Anterior cingulate cortex (tissue), 58 donors: ENCODE results near the gene MYCBP2.
"Not testable (repeated sequence)": the region's sequence is repeated elsewhere in the genome, so short reads cannot be mapped to it uniquely, and the experiment has no call there.

Experiments
- DNase-seq, 58 donors: peaks; one replicate each; lab custom pipeline; 2025; lab: John Stamatoyannopoulos, UW

MYCBP2 gene

DNA sequence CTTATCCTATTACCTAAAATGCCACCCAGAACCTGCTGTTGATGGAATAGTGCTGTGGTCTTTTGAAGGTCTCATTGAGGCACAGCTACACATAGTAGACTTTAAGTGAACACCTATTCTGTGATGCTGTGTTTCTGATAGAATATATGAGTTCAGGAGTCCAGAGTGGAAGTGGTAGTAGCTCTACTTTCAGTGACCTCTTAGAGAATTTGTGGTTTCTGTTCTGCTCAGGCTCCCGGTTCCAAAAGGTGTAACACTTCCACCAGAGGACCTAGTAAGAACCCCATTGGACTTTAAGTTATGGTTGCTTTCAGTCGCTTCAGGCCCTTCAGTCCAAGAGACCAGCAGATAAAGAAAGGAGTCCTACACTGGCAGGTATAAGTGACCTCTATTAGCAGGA lies 11.4 kb upstream of the MYCBP2 start:
- DNase-seq: no peak

DNA sequence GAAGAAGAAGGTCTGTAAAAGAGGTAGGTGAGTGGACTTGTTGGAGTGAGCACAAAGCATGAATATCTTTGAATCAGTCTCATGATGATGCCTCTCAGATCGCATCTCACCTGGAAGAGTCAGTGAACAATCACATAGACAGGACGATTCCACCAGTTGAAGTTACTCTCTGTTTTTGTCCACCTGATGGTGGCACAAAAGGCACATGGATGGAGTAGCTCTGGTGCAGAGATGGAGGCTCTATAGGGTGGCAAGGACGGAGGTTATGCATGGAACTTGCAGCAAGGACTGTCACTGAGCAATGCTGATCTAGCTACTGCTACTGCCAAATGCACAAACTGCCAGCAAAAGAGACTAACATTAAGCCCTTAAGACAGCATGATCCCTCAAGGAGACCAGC lies 10.3 kb upstream of the MYCBP2 start:
- no peak for DNase-seq

DNA sequence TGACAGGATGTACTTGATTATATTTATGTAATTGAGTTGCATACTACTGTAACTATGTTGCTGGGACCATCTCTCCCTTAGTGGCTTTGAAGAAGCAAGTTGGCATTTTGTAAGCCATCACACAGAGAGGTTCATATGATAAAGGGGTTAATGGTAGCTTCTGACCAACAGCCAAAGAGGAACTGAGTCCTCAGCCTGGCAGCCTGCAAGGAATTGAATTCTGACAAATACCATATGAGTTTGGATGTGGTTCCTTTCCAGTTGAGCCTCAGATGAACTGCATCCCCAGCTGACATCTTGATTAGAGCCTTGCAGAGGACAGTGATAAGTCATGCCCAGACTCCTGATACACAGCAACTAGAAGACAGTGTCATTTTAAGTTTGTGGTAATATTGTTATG lies 8.6 kb upstream of the MYCBP2 start:
- no peak for DNase-seq

DNA sequence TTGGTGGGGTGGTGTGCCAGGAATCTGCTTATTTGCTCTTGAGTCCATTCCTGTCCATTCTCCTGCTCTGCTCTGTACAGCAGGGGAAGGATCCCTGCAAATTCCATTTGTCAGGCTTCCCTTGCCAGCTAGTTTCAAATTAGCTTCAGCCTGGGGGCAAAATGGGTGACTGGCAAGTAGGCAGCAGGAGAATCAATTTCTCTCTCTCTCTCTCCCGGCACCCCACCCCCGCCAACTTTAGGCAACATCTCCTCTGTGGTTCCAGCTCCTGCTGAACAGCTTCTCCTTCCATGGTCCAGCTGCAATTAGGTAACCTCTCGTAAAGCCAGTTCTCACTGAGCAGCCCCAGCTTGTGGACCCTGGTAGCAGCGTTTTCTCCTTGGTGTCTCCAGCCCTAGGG lies 6.7 kb upstream of the MYCBP2 start:
- DNase-seq: no peak

DNA sequence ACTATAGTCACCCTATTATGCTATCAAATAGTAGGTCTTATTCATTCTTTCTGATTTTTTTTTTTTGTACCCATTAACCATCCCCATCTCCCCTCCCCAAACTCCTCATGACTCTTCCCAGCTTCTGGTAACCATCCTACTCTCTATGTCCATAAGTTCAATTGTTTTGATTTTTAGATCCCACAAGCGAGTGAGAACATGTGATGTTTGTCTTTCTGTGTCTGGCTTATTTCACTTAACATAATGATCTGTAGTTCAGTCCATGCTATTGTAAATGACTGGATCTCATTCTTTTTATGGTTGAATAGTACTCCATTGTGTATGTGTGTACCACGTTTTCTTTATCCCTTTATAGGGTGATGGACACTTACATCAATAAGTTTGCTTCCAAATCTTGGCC lies 4.5 kb upstream of the MYCBP2 start:
- DNase-seq: no peak

DNA sequence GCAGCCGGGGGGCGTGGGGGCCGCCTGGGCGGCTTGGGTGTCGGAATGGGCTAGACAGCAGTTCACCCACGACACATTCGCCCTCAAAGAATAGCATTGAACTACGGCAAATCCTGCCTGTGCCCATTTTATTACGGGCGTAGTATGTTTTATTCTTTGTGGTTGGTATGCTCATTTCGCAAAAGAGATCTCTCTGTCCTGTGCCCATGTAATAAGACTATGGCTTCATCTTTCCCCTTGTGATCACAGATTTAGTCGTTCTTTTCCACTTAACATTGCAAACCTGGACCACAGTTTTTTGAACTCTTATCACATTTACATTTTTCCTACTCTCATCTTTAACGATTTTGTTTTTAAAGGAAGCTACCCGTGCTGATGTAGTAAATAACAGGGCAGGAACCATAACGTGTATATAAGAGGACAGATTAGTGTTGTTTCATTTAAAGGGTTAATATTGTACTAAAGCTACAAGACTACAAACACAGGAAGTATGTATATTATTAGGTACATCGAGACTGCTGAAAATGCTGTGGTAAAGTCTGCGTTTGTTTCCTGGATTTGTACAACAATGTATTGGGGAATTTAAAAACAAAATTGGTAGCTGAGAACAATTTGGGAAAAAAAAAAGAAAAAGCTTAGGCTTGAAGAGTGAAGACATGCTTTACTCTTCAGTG lies 3.2 kb upstream of the MYCBP2 start:
- DNase-seq: no peak

DNA sequence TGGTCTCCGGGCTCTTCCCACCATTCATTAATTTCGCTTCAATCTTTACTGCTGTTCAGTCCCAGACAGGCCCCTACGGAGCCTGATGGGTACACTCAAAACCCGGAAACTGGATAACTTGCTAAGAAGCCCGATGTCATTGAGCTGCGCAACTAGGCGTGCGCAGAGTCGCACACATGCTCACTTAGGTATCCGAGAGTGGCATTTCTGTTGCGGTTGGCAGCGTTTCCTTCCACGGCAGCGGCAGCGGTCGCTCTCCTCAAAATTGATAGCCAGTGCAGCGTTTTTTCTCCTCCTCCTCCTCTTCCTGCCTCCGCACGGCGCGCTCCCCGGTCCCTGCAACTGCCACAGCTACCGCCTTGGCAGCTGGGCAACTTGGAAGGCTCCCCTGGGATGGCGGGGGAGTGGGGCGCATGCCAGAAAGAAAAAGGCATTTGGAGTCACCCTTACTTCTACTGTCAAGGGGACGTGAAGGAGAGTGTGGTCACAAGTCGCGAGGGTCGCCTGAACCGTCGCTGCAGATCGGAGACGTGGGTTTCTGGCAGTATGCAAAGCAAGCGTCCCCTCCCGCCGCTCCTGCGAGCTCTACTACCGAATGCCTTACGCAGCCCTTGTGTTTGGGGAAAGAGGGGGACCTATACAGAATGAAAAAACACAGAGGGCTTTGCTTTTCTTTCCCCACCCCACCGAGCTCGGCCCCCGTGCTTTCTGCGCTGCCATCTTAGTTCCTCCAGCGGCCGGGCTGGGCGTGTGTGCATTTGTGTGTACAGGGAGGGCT lies 2.4 kb upstream of the MYCBP2 start:
- peak; percentile 33 to 94 (median 84) for DNase-seq

DNA sequence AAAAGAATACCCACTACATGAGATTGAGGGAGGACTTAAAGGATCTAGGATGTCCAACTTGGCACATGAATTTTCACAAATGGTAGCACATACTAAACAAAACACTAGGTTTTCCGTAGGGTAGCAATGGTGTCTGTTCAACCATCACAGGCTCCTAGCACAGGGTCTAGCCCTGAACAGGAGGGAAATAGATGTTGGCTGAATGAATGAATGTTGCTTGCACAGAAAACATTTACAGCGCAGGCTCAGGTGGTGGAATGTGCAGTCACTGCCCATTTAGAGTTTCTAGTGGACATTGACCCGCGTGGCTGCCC lies 1.9 kb upstream of the MYCBP2 start:
- no peak for DNase-seq

DNA sequence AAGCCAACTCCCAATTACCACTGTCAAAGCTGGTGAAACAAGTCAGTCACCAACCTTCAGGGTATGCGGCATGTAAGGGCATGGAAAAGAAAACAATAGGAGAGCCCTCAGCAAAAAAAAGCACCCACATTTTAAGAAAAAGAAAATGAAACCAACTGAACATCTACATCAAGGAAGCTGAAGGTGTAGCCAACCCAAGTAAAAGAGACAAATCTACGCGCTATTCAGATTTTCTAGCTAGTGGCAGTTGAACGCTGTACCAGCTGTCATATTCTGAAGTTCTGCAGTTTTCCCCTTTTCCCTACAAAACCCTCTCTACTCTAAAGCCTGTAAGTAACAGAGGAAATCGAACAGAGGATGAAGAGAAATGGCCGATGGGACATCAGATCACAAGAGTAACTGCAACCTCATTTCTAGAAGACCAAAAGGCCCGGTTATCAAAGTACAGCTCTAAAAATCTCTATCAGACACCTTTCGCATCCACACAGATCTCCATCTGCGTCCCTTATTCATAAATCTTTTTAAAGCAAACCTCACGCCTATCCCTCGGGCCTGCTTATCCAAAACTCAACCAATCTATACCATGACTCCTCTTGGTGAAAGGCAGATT lies 1.4 kb downstream of the MYCBP2 start:
- DNase-seq: peak in 2 of 58 donors; percentile 29 to 32

DNA sequence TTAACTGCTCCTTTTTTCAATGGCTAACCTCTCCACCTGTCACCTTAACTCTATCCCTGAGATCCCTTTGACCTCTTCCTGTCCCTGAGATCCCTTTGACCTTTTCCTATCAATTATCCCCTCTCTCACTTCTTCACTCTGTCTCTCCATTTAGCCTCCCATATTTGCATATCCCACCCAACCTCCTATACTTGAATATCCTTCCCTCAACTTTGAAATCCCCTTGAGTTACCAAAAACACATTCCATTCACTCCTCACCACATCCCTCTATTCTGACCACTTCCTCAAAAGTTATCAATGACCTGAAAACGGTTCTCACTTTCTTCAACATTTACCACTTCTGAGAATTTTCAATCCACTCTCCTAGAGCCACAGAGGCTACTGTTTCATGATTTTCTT lies 3.0 kb downstream of the MYCBP2 start:
- no peak for DNase-seq

DNA sequence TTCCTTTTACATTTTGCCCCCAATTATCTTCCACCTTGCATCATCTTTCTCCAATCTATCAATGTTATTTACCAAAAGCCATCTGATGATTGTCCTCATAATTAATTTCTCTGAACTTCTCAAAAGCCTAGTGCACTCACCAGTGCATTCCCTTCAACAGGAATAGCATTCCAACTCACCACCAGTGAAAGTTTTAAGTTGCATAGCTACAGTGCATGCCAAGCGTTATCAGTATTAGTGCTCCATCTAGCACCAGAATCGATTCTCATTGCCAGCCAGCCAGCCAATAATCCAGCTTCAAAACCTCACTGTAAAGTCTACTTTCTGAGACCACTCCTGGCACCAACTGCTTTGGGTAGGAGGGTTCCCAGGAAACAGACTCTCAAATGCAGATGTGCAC lies 7.4 kb downstream of the MYCBP2 start:
- DNase-seq: no peak

DNA sequence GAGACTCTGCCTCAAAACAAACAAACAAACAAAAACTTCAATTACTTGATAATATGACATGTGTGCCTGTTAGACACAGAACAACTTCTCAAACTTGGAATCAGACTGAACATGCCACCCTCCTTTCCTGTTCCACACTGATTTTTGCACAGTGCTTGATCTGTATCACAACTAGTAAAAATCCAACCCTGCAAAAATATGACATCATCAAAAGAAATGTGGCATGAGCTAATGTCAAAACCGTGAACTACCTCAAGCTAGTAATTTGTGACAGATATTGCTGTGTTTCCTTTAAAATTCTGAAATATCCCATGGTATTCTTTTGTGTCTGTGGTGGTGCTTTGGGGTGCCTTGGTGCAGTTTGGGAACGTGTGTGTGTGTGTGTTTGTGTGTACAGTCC lies 8.2 kb downstream of the MYCBP2 start:
- DNase-seq: no peak

DNA sequence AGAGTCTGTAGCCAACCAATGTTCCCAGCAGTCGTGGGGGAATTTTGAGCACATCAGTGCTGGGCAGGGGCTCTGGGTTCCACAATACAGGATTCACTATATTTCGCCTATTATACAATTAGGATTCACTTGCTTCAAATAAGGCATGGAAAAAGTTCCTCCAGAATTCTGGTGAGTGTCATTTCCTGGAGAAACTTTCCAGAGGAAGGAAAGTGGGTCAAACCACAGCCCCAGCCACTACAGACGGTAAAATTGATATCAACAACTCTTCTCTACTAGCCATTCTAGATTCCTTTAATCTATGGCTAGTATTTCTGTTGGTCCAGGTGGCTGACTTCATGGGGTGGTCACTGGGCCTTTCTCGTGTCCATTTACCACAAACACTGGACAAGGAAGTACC lies 10.5 kb downstream of the MYCBP2 start:
- no peak for DNase-seq

DNA sequence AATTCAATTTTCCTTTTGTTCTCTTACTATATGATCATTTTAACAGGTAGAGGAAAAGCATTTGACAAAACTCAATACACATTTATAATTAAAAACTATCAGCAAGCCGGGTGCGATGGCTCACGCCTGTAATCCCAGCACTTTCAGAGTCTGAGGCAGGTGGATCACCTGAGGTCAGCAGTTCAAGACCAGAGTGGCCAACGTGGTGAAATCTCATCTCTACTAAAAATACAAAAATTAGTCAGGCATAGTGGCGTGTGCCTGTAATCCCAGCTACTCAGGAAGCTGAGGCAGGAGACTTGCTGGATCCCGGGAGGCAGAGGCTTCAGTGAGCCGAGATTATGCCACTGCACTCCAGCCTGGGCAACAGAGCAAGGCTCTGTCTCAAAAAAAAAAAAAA lies 11.4 kb downstream of the MYCBP2 start:
- not testable (repeated sequence) for DNase-seq

DNA sequence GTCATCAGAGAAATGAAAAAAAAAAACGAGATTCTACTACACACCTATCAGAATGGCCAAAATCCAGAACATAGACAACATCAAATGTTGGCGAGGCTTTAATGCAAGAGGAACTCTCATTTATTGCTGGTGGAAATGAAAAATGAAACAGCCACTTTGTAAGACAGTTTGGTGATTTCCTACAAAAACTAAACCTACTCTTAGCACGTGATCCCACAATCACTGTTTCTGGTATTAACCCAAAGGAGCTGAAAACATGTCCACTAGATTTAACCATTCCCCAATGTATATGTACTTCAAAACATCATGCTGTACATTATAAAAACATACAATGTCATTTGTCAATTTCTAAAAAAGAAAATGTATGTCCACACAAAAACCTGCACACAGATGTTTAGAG lies 13.0 kb downstream of the MYCBP2 start:
- no peak for DNase-seq

DNA sequence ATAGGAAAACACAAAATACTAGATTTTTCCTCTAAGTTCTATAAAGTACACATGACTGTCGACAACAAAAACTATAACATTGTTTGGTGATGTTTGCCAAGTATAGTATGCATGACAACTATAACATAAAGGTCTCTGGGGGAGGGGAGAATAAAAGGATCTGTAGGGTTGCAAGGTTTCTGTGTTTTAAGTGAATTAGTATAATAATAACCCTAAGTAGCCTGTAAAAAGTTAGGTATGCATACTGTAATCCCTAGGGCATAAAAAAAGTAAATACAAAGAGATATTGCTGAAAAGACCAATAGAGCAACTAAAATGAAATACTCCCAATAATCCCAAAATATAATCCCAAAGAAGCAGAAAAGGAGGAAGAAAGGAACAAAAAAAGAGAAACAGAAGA lies 14.6 kb downstream of the MYCBP2 start:
- DNase-seq: no peak

DNA sequence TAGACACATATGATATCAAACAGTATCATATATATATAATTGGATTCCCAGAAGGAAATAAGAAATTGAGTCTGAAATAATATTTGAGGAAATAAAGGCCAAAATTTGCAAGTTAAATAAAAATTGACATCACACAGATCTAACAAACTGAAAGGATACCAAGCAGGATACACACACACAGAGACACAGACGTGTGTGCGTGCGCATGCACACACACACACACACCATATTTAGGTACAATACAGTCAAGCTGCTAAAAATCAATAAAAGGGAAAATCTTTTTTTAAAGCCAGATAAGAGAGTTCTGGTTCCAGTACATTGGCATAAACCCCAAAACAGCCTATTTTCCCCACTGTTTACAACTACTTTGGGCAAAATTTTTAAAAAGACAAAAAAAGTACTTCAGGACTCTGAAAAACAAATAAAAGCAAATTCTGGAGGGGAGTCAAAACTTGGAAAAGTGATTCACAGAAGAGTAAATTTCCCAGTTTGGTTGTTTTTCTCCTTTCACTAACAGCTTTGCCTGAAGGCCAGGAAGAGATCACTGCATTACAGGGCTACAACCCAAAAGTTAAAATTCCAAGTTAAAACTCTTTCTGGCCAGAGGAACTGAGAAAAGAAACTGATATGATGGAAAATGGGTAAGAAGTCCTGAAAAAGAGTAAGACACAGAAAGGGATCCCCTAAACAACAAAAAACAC lies 16.2 kb downstream of the MYCBP2 start:
- no peak for DNase-seq

DNA sequence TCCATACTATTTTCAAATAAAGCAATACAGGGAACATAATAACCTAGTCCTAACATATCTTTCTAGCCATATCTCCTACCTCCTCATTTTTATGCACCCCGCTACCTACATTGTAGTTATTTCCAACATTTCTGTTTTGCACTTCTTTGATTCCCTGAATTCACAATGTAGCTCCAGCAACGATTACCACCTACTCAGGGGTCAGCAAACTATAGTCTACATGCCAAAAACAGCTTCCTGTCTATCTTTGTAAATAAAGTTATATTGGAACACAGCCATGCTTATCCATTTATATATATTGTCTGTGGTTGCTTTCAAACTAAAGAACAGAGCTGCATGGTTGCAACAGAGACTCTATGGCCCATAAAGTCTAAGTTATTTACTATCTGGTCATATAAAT lies 16.7 kb downstream of the MYCBP2 start:
- DNase-seq: no peak

DNA sequence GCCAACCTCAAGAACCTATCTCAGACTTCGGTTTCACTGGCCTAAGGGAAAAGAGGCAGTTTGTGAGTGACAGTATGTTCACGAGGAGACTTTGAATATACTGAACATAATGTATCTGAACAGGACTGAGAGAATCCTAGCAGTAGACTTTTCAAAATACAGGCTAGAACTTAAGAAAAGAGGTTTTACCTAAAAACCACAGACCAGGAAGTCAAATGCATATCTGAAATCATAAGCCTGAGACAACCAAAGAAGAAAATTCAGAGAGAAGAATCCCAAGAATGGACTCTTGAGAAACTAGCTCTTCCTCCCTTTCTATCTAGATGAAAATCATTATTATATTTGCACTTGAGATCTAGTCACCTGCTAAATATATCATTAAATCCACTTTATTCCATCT lies 17.6 kb downstream of the MYCBP2 start:
- no peak for DNase-seq

DNA sequence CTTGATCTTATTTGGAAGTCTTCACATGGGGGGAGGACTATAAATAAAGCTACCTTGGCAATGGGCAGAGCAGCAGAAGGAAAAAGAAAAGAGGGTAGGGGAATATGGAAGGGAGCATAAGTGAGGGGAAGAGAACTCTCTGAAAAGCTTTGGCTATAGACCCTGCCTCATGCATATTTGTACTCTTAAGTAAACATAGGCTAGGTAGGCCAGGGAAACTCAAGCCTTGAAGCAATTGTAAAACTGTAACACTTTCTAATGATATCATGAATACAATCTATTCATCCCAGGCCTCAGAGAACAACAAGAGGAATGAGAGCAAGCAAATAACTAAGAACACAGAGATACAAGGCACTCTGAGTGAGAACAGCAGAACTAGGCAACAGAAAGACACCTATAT lies 20.4 kb downstream of the MYCBP2 start:
- no peak for DNase-seq

DNA sequence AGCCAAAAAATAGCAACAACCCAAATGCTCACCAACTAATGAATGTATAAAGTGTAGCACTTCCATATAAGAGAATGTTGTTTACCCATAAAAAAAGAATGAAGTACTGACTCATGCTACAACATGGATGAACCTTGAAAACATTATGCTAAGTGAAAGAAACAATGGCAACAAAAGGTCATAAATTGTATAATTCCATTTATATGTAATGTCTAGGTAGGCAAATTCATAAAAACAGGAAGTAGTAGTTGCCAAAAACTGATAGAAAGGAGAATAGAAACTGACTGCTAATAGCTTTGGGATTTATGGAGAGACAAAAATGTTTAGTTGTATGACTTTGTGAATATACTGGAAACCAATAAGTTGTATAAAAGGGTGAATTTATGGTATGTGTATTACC lies 21.6 kb downstream of the MYCBP2 start:
- no peak for DNase-seq
